HepG2 (cell line): ENCODE data around the gene WDR35. TPM values are rescaled to one million over a fixed set of nuclear protein-coding genes. Genes with fewer than 3 reads are reported as not detected.

ENCODE experiments used
- ATF6 ChIP-seq: sonication (generic); formaldehyde crosslinking; conservative IDR thresholded peaks from 2 replicates; pipeline ENCODE4 v1.4.0; 2020; ENCODE audit warnings: missing genetic modification reagents
- KAT7 ChIP-seq: IDR thresholded peaks from 2 replicates; pipeline ENCODE4 v1.6.1; 2018; ENCODE audit warnings: borderline replicate concordance, missing compliant biosample characterization
- PAX8 ChIP-seq: sonication (generic); formaldehyde crosslinking; IDR thresholded peaks from 2 replicates; pipeline ENCODE4 v1.8.0; 2022; ENCODE audit warnings: mild to moderate bottlenecking, missing genetic modification reagents, borderline replicate concordance
- POLR2A ChIP-seq, 2 experiments: IDR thresholded peaks; 2 replicates each; pipeline ENCODE4 v1.6.1; 2011; ENCODE audit warnings: low read depth in 2 of 2, low read length in 2 of 2, mild to moderate bottlenecking in 1 of 2, moderate library complexity in 1 of 2; ENCODE audit not compliant: insufficient read depth in 1 of 2
- POLR2AphosphoS2 ChIP-seq: IDR thresholded peaks from 2 replicates; pipeline ENCODE4 v1.6.1; 2011; ENCODE audit warnings: low read depth, low read length, improper control_type of control experiment
- RAD21 ChIP-seq: fragments of 450-650 bp; formaldehyde crosslinking; IDR thresholded peaks from 2 replicates; pipeline ENCODE4 v1.5.0; 2020; ENCODE audit warnings: mild to moderate bottlenecking
- RBM22 ChIP-seq: fragments of 200-400 bp; formaldehyde crosslinking; optimal IDR thresholded peaks from 2 replicates; pipeline ENCODE3; 2017; ENCODE audit warnings: mild to moderate bottlenecking, low read length, moderate library complexity
- TERF1 ChIP-seq: sonication (generic); formaldehyde crosslinking; IDR thresholded peaks from 2 replicates; pipeline ENCODE4 v1.8.0; 2022; ENCODE audit warnings: mild to moderate bottlenecking, missing genetic modification reagents, moderate library complexity
- ZNF589 ChIP-seq: sonication (generic); formaldehyde crosslinking; conservative IDR thresholded peaks from 2 replicates; pipeline ENCODE4 v1.8.0; 2022; ENCODE audit warnings: mild to moderate bottlenecking, moderate library complexity, missing genetic modification reagents
- ZNF607 ChIP-seq: sonication (generic); formaldehyde crosslinking; IDR thresholded peaks from 2 replicates; pipeline ENCODE4 v1.5.1; 2020; ENCODE audit warnings: missing genetic modification reagents, mild to moderate bottlenecking, borderline replicate concordance
- ZNF788 ChIP-seq: sonication (generic); formaldehyde crosslinking; IDR thresholded peaks from 2 replicates; pipeline ENCODE4 v1.5.0; 2020; ENCODE audit warnings: mild to moderate bottlenecking, missing genetic modification reagents, borderline replicate concordance
- ZSCAN21 ChIP-seq: sonication (generic); formaldehyde crosslinking; IDR thresholded peaks from 2 replicates; pipeline ENCODE4 v1.8.0; 2022; ENCODE audit warnings: mild to moderate bottlenecking, missing genetic modification reagents, moderate library complexity, borderline replicate concordance
- ZSCAN22 ChIP-seq: sonication (generic); formaldehyde crosslinking; IDR thresholded peaks from 2 replicates; pipeline ENCODE4 v1.4.0; 2020; ENCODE audit warnings: mild to moderate bottlenecking, missing genetic modification reagents
- polyA plus RNA-seq, 8 experiments: library from polyadenylated mRNA; depleted of rRNA in 3 of 8; stranded (reverse) in 7 of 8; unstranded in 1 of 8; fragments of >200 nt; fragmentation: Illumina TruSeq in 4 of 8; extraction: Trizol in 4 of 8; gene quantifications; 2 replicates each; pipeline versions ENCODE4 v1.2.1 to v1.2.3, GENCODE V29; 2011 to 2016; ENCODE audit warnings: low read depth in 4 of 8, missing spikeins in 1 of 8, mixed read lengths in 1 of 8; ENCODE audit not compliant: insufficient read depth in 1 of 8
- total RNA-seq, 5 experiments: library from RNA; depleted of rRNA; stranded (reverse); fragments of >200 nt; fragmentation: Illumina TruSeq; extraction: Trizol; gene quantifications; 2 replicates each; pipeline ENCODE4 v1.2.3, GENCODE V29; 2016; ENCODE audit warnings: low read depth in 1 of 5
- TF ChIP-seq, protein P1 (sequence below): sonication (generic); formaldehyde crosslinking; conservative IDR thresholded peaks from 2 replicates; pipeline ENCODE4 v1.8.1; 2023; ENCODE audit warnings: missing genetic modification reagents
- TF ChIP-seq, protein P2 (sequence below): sonication (generic); formaldehyde crosslinking; IDR thresholded peaks from 2 replicates; pipeline ENCODE4 v1.8.1; 2023; ENCODE audit warnings: mild to moderate bottlenecking, moderate library complexity, missing genetic modification reagents
- TF ChIP-seq, protein P3 (sequence below): sonication (generic); formaldehyde crosslinking; IDR thresholded peaks from 2 replicates; pipeline ENCODE4 v1.5.1; 2020; ENCODE audit warnings: mild to moderate bottlenecking, missing genetic modification reagents, moderate library complexity
- TF ChIP-seq, protein P4 (sequence below): sonication (generic); formaldehyde crosslinking; IDR thresholded peaks from 2 replicates; pipeline ENCODE4 v1.4.0; 2020; ENCODE audit warnings: mild to moderate bottlenecking, missing genetic modification reagents

Gene WDR35
- total and polyA plus RNA-seq, 2 of the 13 experiments (the other 11 are each of a cell fraction or from before 2014, with no cell fraction given): 11.1 to 19.6 TPM

DNA sequence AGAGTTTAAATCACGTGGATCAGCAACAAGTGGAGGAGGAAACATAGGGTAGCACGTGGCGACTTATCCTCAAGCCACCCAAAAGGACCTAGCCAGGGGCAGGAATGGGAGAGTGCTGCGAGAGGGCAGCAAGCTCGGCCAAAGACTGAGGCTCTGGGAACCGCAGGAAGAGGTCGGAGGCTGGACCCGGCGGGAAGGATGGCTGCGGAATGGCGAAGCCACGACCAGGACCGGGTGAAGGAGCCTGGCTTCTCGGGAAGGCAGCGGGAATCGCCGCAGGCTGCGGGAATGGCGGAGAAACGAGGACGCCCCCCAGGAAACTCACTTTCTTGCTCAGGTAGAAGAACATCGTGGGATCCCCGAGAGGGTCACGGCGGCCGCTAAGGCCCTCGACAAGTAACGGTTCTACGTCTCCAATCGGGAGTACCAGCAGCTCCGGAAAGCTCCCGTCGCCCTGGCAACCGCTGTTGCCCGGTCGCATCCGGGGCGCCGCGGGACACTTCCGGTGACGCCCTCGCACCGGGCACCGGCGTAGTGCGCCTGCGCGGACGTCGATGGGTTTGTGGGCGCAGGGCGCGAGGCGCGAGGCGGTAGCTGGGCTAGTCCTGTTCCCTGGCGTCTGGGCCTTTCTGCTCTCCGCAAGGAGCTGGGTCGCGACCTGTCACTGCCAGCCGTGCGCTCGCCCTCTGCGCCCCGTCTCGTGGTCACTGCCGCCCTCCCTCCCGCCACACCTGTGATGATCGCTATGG lies at the start of gene WDR35 (continued):
- TF ChIP-seq KAT7 (CRISPR knock-in tag) (peak; percentile 64; the same call in 1 of the 2 replicates), ZSCAN21 (peak; percentile 95), POLR2A (IDR thresholded peaks at IDR 0.05; ENCODE audit: insufficient read depth in 1 of 2, low read depth in 2 of 2, low read length in 2 of 2) (peak; percentile 88 to 99), POLR2AphosphoS2 (no peak), ZNF788 (CRISPR knock-in tag) (peak; percentile 93), ATF6 (CRISPR knock-in tag) (no peak), PAX8 (no peak), ZSCAN22 (CRISPR knock-in tag) (0 out of 2 replicates have a peak, but pooled peaks have one; percentile 8), RAD21 (CRISPR knock-in tag) (peak; percentile 18; the same call in 1 of the 2 replicates), TERF1 (CRISPR knock-in tag) (no peak), RBM22 (peak; percentile 99), ZNF607 (CRISPR knock-in tag) (peak; percentile 96), ZNF589 (CRISPR knock-in tag) (peak; percentile 95)
- TF ChIP-seq, protein P1, sequence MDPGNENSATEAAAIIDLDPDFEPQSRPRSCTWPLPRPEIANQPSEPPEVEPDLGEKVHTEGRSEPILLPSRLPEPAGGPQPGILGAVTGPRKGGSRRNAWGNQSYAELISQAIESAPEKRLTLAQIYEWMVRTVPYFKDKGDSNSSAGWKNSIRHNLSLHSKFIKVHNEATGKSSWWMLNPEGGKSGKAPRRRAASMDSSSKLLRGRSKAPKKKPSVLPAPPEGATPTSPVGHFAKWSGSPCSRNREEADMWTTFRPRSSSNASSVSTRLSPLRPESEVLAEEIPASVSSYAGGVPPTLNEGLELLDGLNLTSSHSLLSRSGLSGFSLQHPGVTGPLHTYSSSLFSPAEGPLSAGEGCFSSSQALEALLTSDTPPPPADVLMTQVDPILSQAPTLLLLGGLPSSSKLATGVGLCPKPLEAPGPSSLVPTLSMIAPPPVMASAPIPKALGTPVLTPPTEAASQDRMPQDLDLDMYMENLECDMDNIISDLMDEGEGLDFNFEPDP (CRISPR knock-in tag): no peak
- TF ChIP-seq, protein P2, sequence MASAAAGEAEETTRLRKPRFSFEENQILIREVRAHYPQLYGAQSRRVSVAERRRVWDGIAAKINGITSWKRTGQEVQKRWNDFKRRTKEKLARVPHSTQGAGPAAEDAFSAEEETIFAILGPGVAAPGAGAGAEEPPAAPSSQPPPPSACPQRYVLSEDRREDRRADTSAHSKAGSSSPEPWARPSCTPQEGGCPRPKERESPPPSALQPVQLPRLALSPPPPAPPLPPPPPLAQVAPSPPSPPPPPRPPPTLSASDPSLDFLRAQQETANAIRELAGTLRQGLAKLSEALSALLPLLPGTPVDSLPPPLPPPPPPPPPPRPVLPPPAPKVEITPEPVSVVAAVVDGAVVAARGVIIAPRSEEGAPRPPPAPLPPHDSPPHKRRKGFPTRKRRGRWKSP (CRISPR knock-in tag): peak; percentile 92
- TF ChIP-seq, protein P3, sequence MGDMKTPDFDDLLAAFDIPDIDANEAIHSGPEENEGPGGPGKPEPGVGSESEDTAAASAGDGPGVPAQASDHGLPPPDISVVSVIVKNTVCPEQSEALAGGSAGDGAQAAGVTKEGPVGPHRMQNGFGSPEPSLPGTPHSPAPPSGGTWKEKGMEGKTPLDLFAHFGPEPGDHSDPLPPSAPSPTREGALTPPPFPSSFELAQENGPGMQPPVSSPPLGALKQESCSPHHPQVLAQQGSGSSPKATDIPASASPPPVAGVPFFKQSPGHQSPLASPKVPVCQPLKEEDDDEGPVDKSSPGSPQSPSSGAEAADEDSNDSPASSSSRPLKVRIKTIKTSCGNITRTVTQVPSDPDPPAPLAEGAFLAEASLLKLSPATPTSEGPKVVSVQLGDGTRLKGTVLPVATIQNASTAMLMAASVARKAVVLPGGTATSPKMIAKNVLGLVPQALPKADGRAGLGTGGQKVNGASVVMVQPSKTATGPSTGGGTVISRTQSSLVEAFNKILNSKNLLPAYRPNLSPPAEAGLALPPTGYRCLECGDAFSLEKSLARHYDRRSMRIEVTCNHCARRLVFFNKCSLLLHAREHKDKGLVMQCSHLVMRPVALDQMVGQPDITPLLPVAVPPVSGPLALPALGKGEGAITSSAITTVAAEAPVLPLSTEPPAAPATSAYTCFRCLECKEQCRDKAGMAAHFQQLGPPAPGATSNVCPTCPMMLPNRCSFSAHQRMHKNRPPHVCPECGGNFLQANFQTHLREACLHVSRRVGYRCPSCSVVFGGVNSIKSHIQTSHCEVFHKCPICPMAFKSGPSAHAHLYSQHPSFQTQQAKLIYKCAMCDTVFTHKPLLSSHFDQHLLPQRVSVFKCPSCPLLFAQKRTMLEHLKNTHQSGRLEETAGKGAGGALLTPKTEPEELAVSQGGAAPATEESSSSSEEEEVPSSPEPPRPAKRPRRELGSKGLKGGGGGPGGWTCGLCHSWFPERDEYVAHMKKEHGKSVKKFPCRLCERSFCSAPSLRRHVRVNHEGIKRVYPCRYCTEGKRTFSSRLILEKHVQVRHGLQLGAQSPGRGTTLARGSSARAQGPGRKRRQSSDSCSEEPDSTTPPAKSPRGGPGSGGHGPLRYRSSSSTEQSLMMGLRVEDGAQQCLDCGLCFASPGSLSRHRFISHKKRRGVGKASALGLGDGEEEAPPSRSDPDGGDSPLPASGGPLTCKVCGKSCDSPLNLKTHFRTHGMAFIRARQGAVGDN (CRISPR knock-in tag): peak; percentile 100
- TF ChIP-seq, protein P4, sequence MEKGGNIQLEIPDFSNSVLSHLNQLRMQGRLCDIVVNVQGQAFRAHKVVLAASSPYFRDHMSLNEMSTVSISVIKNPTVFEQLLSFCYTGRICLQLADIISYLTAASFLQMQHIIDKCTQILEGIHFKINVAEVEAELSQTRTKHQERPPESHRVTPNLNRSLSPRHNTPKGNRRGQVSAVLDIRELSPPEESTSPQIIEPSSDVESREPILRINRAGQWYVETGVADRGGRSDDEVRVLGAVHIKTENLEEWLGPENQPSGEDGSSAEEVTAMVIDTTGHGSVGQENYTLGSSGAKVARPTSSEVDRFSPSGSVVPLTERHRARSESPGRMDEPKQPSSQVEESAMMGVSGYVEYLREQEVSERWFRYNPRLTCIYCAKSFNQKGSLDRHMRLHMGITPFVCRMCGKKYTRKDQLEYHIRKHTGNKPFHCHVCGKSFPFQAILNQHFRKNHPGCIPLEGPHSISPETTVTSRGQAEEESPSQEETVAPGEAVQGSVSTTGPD: no peak
